ENCODE results near the gene AMOT.

AMOT gene

DNA sequence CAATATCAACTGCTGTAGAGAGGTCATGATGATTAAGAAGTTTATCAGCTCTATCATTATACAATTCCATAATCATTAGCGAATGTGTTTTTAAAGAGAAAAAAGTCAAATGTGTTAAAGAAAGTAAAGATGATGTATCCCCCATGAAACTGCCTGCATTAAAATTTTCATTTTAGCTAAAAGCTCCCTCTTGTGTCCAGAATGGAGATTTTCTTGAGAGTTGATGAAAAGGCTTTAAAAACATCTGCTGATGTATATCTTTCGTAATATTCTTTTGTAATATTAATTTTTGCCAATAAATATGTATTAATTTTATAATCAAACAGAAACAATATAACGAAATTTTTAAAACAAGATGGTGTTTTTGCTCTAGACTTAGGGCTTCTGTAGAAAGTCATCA, 108.8 kb downstream of the AMOT start:
- Histone ChIP-seq H4K20me1 (no peaks in the 10 kb centered on the region), H3K27me3 (peaks cover 73% of the 10 kb centered on the region), H3K36me3 (no peaks in the 10 kb centered on the region), H3K4me2 (no peak overlapping the region), H3K27ac (no peak overlapping the region), H3K4me1 (peaks cover 17% of the 10 kb centered on the region), H3K9me3 (no peaks in the 10 kb centered on the region), H3K9ac (no peak overlapping the region), H3K4me3 (no peak overlapping the region)
- no peak for TF ChIP-seq Cebpa-rat (IDR thresholded peaks at IDR 0.05)

All from BLaER1 (cell line).